Neural progenitor cell (in vitro differentiated cells): ENCODE data around the gene EID3. TPM values are rescaled to one million over a fixed set of nuclear protein-coding genes. Genes with fewer than 3 reads are reported as not detected.

Source experiments
- DNase-seq: peaks from one replicate; pipeline ENCODE4 v3.0.0-alpha.2; 2016; ENCODE audit warnings: low spot score
- H2AFZ ChIP-seq: fragments of 200-600 bp; sonication (generic); replicated peaks from 2 replicates; pipeline ENCODE4 v1.6.1; 2016; ENCODE audit warnings: antibody characterized with exemption
- H3F3A ChIP-seq: fragments of 200-600 bp; sonication (generic); 2 replicates; pipeline ENCODE4 v1.6.1; 2016; ENCODE audit warnings: antibody characterized with exemption, low read depth
- H3K27ac ChIP-seq: fragments of 200-600 bp; sonication (generic); 2 replicates; pipeline ENCODE4 v1.5.1; 2016; ENCODE audit warnings: mild to moderate bottlenecking
- H3K27me3 ChIP-seq: fragments of 200-600 bp; sonication (generic); 2 replicates; pipeline ENCODE4 v1.6.1; 2016; ENCODE audit warnings: mild to moderate bottlenecking, moderate library complexity
- H3K36me3 ChIP-seq: fragments of 200-600 bp; sonication (generic); 2 replicates; pipeline ENCODE4 v1.5.1; 2016
- H3K4me1 ChIP-seq: fragments of 200-600 bp; sonication (generic); 2 replicates; pipeline ENCODE4 v1.6.1; 2016; ENCODE audit warnings: mixed run types
- H3K4me2 ChIP-seq: fragments of 200-600 bp; sonication (generic); 2 replicates; pipeline ENCODE4 v1.6.1; 2016
- H3K4me3 ChIP-seq: fragments of 200-600 bp; sonication (generic); 2 replicates; pipeline ENCODE4 v1.5.1; 2016
- H3K79me2 ChIP-seq: fragments of 200-600 bp; sonication (generic); 2 replicates; pipeline ENCODE4 v1.6.1; 2016; ENCODE audit warnings: low read depth
- H3K9ac ChIP-seq: fragments of 200-600 bp; sonication (generic); 2 replicates; pipeline ENCODE4 v1.6.1; 2016
- H3K9me3 ChIP-seq: fragments of 200-600 bp; sonication (generic); 2 replicates; pipeline ENCODE4 v1.5.1; 2016; ENCODE audit warnings: low read depth
- H4K20me1 ChIP-seq: fragments of 200-600 bp; sonication (generic); 2 replicates; pipeline ENCODE4 v1.6.1; 2016; ENCODE audit warnings: low read depth
- H3K27ac Mint-ChIP-seq: 3 replicates; pipeline ENCODE4 v1.8.0; 2021; ENCODE audit warnings: mixed read lengths
- H3K27me3 Mint-ChIP-seq: 2 replicates; pipeline ENCODE4 v1.8.0; 2022; ENCODE audit warnings: low read depth, mild to moderate bottlenecking, inconsistent platforms, moderate library complexity, mixed read lengths; ENCODE audit not compliant: insufficient read depth
- H3K36me3 Mint-ChIP-seq: 3 replicates; pipeline ENCODE4 v1.8.0; 2021; ENCODE audit warnings: mixed read lengths
- H3K4me1 Mint-ChIP-seq: 3 replicates; pipeline ENCODE4 v1.8.0; 2021; ENCODE audit warnings: mixed read lengths
- H3K4me3 Mint-ChIP-seq: 3 replicates; pipeline ENCODE4 v1.8.0; 2021; ENCODE audit warnings: mild to moderate bottlenecking, moderate library complexity, mixed read lengths
- H3K9me3 Mint-ChIP-seq: 3 replicates; pipeline ENCODE4 v1.8.0; 2020; ENCODE audit warnings: mixed read lengths
- EZH2 ChIP-seq: fragments of 200-600 bp; sonication (generic); IDR thresholded peaks from 2 replicates; pipeline ENCODE4 v1.6.1; 2017; ENCODE audit warnings: antibody characterized with exemption, mild to moderate bottlenecking, moderate library complexity
- EZH2phosphoT487 ChIP-seq: fragments of 200-600 bp; sonication (generic); IDR thresholded peaks from 2 replicates; pipeline ENCODE4 v1.6.1; 2017; ENCODE audit warnings: antibody characterized with exemption
- total RNA-seq: library from RNA; depleted of rRNA; stranded (reverse); fragments of >200 nt; gene quantifications from 2 replicates; pipeline ENCODE4 v1.2.3, GENCODE V29; 2015; ENCODE audit warnings: low replicate concordance
- TF ChIP-seq, protein P1 (sequence below): fragments of 200-600 bp; sonication (generic); IDR thresholded peaks from 2 replicates; pipeline ENCODE4 v1.5.1; 2017; ENCODE audit warnings: antibody characterized with exemption, mild to moderate bottlenecking

EID3 gene
- total RNA-seq, 1 donor from 2014 or later: 8.0 TPM

DNA sequence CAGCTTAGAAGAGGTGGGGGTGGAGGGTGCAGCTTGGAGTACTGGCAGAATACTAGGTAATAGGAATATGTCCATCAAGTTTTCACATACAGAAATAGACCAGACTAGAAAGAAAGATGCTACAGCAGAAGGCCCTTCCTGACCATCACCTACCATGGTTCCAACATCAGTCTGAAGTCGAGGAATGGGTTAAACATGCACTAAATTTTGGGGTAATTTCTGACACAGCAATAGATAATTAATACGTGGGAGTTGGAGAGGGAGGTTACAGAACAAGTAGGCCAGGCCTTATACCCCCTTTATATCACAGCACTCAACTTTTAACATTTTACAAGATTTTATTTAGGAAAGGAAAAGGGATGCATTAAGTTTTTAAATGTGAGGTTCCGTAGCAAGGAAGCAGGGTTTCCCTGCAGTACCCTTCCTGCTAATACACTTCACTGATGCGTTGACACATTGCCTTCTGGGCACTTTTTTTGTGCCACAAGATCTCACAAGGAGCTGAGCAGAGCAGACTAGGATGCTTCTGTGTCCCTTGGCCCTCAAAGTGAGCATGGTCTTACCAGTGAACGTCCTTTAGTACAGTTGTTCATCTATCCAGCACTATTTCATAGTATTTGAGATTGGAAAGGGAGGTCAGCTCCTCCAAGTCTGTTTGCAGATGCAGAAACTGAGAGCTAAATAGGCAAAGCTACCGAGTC is 50.8 kb downstream of the EID3 start:
- Histone ChIP-seq H3K4me2 (no peak overlapping the region), H3K79me2 (no peaks in the 10 kb centered on the region), H3K27me3 (no peaks in the 10 kb centered on the region), H3K4me3 (no peak overlapping the region), H3K9me3 (no peaks in the 10 kb centered on the region), H3K36me3 (peaks cover 1% of the 10 kb centered on the region), H4K20me1 (no peaks in the 10 kb centered on the region), H3K4me1 (no peaks in the 10 kb centered on the region), H3F3A (no peaks in the 10 kb centered on the region), H3K9ac (no peak overlapping the region), H3K27ac (no peak overlapping the region), H2AFZ (no peak overlapping the region)
- DNase-seq: no peak
- Mint-ChIP-seq H3K4me3 (no peak overlapping the region), H3K9me3 (no peaks in the 10 kb centered on the region), H3K36me3 (peaks cover 13% of the 10 kb centered on the region), H3K4me1 (no peaks in the 10 kb centered on the region), H3K27ac (no peak overlapping the region), H3K27me3 (peaks cover 4% of the 10 kb centered on the region)
- no peak for TF ChIP-seq EZH2
- no peak for TF ChIP-seq EZH2phosphoT487
- TF ChIP-seq, protein P1, sequence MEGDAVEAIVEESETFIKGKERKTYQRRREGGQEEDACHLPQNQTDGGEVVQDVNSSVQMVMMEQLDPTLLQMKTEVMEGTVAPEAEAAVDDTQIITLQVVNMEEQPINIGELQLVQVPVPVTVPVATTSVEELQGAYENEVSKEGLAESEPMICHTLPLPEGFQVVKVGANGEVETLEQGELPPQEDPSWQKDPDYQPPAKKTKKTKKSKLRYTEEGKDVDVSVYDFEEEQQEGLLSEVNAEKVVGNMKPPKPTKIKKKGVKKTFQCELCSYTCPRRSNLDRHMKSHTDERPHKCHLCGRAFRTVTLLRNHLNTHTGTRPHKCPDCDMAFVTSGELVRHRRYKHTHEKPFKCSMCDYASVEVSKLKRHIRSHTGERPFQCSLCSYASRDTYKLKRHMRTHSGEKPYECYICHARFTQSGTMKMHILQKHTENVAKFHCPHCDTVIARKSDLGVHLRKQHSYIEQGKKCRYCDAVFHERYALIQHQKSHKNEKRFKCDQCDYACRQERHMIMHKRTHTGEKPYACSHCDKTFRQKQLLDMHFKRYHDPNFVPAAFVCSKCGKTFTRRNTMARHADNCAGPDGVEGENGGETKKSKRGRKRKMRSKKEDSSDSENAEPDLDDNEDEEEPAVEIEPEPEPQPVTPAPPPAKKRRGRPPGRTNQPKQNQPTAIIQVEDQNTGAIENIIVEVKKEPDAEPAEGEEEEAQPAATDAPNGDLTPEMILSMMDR: no peak

Other genes with a start within 250 kb of the EID3 start
- gene HCFC2, start 239.2 kb upstream of the EID3 start, total RNA-seq: 4.2 and 4.6 TPM in 2 replicates
- gene NFYB, start 165.5 kb upstream of the EID3 start, total RNA-seq: 64.2 and 100 TPM in 2 replicates
- 92.0 and 99.8 TPM in 2 replicates for gene TXNRD1, start 88.0 kb upstream of the EID3 start, total RNA-seq
- gene CHST11, start 153.2 kb downstream of the EID3 start, total RNA-seq: 7.7 and 10.2 TPM in 2 replicates